Endothelial cell of umbilical vein (primary cell): ENCODE results near the gene CXCR3.
"Not testable (repeated sequence)": the region's sequence is repeated elsewhere in the genome, so short reads cannot be mapped to it uniquely, and the experiment has no call there.

Experiments
- CTCF ChIP-seq, 2 donors: IDR thresholded peaks; 1 replicate in 1 of 2; 2 replicates in 1 of 2; pipeline ENCODE4 v1.5.1; 2011; ENCODE audit warnings: low read length in 2 of 2, mild to moderate bottlenecking in 2 of 2, moderate library complexity in 2 of 2, control low read depth in 1 of 2, inconsistent platforms in 1 of 2, low read depth in 1 of 2; ENCODE audit not compliant: insufficient read depth in 1 of 2; ENCODE audit errors: extremely low read depth in 1 of 2
- EZH2 ChIP-seq: IDR thresholded peaks from 2 replicates; pipeline ENCODE4 v1.6.1; 2012; ENCODE audit warnings: borderline replicate concordance, low read depth, mild to moderate bottlenecking, moderate library complexity, low read length, inconsistent platforms; ENCODE audit not compliant: severe bottlenecking
- POLR2A ChIP-seq: IDR thresholded peaks from 2 replicates; pipeline ENCODE4 v1.6.1; 2012; ENCODE audit warnings: low read depth, mild to moderate bottlenecking, control low read depth, low read length
- POLR2AphosphoS5 ChIP-seq: IDR thresholded peaks from 2 replicates; pipeline ENCODE4 v1.6.1; 2012; ENCODE audit warnings: low read depth, mild to moderate bottlenecking, control low read depth, low read length, moderate library complexity; ENCODE audit not compliant: insufficient read depth

- TF ChIP-seq CTCF (IDR thresholded peaks at IDR 0.05; ENCODE audit: extremely low read depth in 1 of 2, insufficient read depth in 1 of 2, low read depth in 1 of 2, low read length in 2 of 2); POLR2A; POLR2AphosphoS5; EZH2: not testable (repeated sequence)
Measured at GRCh38 chrX:71571390-71571789, 46.9 kb downstream of the CXCR3 start.
